Medulla oblongata (tissue), 1 donor: Measurements from ENCODE around the gene SRMS.
"Not testable (repeated sequence)": the region's sequence is repeated elsewhere in the genome, so short reads cannot be mapped to it uniquely, and the experiment has no call there.

Experiments
- DNase-seq: peaks from one replicate; pipeline ENCODE4 v3.0.0-alpha.2; 2015; ENCODE audit errors: extremely low spot score

SRMS gene

DNA sequence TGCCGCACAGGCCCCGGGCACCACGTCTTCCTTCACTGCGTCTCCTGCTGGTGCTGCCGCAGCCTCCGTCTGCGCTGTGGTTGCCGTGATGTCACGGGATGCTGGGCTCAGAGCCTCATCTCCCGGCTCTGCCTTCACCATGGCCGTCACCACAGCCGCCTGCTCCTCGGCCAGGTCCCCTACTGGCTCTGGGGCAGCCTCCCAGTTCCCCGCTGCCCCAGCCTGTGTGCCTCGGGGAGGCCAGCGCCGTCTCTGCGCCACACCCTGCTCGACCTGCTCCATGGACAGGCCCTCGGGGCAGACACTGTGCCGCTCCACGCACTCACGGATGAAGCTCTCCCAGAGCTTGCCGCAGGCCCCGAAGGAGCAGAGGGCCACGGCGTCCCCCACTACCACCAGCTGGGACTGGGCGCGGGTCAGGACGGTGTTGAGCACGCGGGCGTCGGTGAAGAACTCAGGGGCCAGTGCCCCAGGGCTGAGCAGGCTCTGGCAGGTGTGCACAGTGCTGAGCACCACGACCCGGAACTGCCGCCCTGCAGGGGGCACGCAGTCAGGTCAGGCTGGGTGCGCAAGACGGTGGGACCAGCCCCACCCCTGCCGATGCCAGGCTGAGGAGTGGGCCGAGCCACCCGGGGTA is 18.3 kb upstream of the SRMS start:
- DNase-seq = no peak

GRCh38 chr20:63565021-63565698 is 17.6 kb upstream of the SRMS start:
- DNase-seq = no peak

DNA sequence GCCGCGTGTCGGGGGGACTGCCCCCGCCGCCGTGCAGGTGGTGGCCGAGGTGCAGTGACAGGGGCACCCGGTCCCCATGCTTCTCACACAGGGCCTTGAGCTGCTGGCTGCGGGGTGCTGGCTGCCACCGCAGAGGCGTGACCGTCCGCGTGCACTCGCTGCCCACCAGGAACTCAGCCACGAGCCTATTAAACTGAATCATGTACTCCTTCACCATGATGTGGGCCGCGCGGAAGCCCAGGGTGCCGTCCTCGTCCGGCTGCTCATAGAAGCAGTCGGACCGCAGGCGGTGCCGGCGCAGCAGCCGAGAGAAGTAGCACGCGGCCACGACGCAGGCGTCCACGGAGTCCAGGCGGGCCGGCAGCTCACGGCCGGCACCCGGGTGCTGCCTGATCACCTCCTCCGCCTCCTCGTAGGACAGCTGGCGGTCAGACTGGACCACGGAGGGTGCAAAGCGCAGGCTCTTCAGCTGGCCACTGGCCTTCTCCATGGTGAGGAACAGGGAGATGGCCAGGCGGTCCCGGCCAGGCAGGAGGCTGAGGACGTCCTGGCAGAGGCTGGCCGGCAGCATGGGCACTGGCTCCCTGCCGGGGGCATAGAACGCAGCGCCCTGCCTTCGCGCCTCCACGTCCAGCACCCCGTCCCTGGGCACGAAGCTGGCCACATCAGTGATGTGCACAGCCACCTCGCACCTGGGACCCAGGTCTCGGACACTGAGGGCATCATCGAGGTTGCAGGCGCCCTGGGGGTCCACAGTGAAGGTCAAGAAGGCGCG is 16.7 kb upstream of the SRMS start:
- DNase-seq = no peak

GRCh38 chr20:63563225-63563935 is 15.8 kb upstream of the SRMS start:
- DNase-seq = no peak

GRCh38 chr20:63562461-63563224 is 15.1 kb upstream of the SRMS start:
- no peak for DNase-seq

DNA sequence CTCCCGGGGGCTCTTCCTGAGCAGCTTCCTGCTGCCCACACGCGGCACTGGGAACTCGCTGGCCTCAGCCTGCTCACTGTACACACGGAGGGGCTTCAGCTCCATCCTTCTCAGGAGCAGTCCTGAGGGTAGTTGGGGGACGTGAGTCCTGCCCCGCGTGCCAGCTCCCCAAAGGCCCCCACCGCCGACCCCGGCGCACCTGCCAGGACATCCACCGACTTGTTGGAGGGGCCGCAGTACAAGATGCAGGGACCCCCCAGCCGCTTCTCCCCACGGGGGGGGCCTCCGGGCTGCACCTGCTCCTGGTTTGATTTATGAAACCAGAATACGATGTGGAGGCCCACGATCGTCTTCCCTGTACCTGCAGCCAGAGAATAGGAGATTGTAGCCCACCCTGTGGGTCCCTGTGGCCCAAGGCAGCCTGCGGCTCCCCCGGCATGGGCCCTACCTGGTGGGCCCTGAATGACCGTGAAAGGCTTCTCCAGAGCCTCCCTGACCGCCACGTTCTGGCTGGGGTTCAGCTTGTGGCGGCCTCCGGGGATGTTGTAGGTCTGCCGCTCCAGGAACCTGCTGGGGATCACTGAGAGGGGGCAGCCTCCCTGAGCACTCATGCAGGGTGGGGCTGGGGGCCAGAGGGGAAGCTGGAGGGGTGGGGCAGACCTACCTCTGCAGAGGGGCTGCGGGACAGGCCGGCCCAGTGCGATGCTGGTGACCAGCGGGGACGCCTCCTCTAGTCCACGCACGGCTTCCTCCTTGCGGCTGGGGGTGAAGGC is 14.3 kb upstream of the SRMS start:
- DNase-seq = no peak

DNA sequence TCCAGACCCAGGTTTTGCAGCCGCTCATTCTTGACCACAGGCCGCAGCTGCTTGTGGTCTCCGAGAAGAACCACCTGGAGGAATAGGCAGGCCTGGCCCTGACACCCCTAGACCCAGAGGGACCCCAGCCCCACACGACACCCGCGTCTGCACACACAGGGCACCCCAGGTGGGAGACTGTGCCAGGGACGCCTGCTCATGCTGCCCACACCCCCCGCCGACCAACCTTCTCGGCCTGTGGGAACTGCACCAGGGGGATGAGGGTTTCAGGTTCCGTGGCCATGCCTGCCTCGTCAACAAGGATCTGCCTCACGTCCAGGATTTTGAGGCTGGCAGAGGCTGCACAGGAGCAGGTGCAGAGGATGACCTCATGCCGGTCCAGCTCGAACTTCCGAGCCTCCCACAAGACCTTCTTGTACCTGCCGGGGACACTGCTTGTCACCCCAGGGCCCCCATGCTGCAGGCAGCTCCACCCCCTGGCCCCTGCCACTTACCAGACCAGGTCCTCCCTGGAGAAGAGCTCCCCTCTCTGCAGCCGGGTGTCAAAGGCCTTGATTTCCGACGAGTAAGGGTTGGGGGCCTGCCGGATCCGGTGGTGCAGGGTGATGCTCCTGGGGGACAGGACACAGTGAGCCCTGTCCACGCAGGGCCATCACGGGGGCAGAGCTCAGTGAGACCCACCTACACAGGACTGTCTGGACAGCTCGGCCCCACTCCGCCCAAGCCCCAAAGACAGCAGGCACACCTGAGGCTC is 13.5 kb upstream of the SRMS start:
- DNase-seq = no peak

GRCh38 chr20:63560333-63560805 is 12.8 kb upstream of the SRMS start:
- DNase-seq = no peak

DNA sequence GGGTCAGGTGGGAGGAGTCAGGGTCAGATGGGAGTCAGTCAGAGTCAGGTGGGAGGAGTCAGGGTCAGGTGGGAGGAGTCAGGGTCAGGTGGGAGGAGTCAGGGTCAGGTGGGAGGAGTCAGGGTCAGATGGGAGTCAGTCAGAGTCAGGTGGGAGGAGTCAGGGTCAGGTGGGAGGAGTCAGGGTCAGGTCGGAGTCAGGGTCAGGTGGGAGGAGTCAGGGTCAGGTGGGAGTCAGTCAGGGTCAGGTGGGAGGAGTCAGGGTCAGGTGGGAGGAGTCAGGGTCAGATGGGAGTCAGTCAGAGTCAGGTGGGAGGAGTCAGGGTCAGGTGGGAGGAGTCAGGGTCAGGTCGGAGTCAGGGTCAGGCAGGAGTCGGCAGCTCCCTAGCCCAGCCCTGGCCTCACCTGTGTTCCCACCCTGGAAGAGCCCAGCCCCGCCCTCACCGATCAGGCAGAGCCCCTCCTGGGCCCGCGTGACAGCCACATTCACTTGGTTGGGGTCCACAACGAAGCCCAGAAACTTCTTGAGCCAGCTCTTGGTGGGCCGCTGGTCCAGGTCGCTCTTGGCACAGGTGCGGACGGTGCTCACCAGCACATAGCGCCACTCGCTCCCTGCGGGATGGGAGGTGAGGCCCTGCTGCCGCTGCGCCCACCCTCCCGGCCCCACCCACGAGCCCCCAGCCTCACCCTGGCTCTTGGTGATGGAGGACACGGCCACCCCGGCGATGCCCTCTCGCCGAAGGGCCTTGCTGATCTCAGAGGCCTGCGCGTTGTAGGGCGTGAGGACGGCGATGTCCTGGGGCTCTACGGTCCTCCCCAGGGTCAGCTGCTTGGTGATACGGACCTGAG is 12.2 kb upstream of the SRMS start:
- DNase-seq = not testable (repeated sequence)

- DNase-seq = no peak
Observed at GRCh38 chr20:63558804-63559484, 11.4 kb upstream of the SRMS start.

GRCh38 chr20:63557481-63557891 is 9.9 kb upstream of the SRMS start:
- no peak for DNase-seq

DNA sequence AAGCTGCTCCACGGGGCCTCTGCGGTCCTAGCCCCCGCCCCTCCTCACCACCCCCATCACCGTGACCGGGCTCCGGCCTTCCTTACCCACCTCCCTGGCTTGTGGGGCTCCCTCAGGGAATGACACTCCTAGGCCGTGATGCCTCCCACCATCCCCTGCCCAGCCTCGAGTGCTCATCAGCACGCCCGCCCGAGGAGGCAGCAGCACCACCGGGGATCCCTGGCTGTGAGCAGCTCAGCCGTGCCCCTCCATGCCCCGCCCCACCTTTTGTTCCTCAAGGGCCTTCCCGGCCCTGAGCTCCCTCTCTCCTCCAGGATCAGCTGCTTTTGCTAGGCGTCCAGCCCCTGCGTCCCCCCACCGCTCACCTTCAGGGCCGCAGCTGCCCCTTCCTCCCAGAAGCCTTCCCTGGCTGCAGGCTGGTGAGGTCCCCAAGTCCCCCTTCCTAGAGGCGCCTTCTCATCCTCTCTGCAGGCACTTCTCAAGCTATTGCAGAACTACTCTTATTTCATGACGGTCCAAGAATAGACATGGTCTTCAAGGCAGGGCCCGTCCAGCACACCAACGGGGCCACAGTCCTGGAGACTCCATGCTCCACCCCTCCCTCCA is 9.4 kb upstream of the SRMS start:
- DNase-seq = no peak

DNA sequence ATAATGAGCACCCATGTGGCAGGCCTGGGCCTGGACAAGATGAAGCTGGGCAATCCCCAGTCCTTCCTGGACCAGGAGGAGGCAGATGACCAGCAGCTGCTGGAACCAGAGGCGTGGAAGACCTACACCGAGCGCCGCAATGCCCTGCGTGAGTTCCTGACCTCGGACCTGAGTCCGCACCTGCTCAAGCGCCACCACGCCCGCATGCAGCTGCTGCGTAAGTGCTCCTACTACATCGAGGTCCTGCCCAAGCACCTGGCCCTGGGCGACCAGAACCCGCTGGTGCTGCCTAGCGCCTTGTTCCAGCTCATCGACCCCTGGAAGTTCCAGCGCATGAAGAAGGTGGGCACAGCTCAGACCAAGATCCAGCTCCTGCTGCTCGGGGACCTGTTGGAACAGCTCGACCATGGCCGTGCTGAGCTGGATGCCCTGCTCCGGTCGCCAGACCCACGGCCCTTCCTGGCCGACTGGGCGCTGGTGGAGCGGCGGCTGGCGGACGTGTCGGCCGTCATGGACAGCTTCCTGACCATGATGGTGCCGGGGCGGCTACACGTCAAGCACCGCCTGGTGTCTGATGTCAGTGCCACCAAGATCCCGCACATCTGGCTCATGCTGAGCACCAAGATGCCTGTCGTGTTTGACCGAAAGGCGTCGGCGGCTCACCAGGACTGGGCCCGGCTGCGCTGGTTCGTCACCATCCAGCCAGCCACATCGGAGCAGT is 8.3 kb upstream of the SRMS start:
- no peak for DNase-seq

- no peak for DNase-seq
Observed at GRCh38 chr20:63554361-63555278, 7.1 kb upstream of the SRMS start.

- DNase-seq = no peak
Observed at GRCh38 chr20:63553933-63554290, 6.4 kb upstream of the SRMS start, which contains the start of gene FNDC11. Gene FNDC11 (plus strand): TSS chr20:63554159. CDS start chr20:63555664, 1,505 bp downstream.
